HT1080 (cell line): ENCODE results near the gene SNX1. TPM values are rescaled to one million over a fixed set of nuclear protein-coding genes. Genes with fewer than 3 reads are reported as not detected.
A peak's percentile ranks its signal among the peaks of the same experiment; 100 is the strongest.

Source experiments
- DNase-seq: peaks from one replicate; pipeline ENCODE4 v3.0.0-alpha.2; 2015; ENCODE audit warnings: low read depth
- total RNA-seq: library from RNA; depleted of rRNA; stranded (reverse); fragments of >200 nt; shearing (Covaris generic); gene quantifications from 2 replicates; pipeline ENCODE4 v1.2.3, GENCODE V29; 2014

Gene SNX1
- total RNA-seq, 1 experiment from 2014 or later = 48.0 TPM

GRCh38 chr15:64144192-64144564, 48.4 kb downstream of the SNX1 start:
- DNase-seq = no peak

- no peak for DNase-seq
Observed at GRCh38 chr15:64144565-64145281, 48.9 kb downstream of the SNX1 start.

GRCh38 chr15:64146041-64146440, 50.3 kb downstream of the SNX1 start:
- DNase-seq = no peak

GRCh38 chr15:64146520-64146884, 50.7 kb downstream of the SNX1 start:
- DNase-seq = no peak

GRCh38 chr15:64146885-64147681, 51.3 kb downstream of the SNX1 start:
- DNase-seq = no peak

- no peak for DNase-seq
Observed at GRCh38 chr15:64148168-64148567, 52.4 kb downstream of the SNX1 start.

- no peak for DNase-seq
Observed at GRCh38 chr15:64148581-64148980, 52.8 kb downstream of the SNX1 start.

GRCh38 chr15:64149424-64149823, 53.6 kb downstream of the SNX1 start:
- peak; percentile 49 for DNase-seq

- no peak for DNase-seq
Observed at GRCh38 chr15:64149893-64150578, 54.3 kb downstream of the SNX1 start.

GRCh38 chr15:64151727-64152506, 56.1 kb downstream of the SNX1 start, which contains the start of gene SNX22:
Gene SNX22, plus strand, starts transcription at chr15:64151731. Its CDS starts 45 bp downstream, at chr15:64151776.
- no peak for DNase-seq

- DNase-seq = no peak
Observed at GRCh38 chr15:64152507-64153387, 57.0 kb downstream of the SNX1 start.

GRCh38 chr15:64153480-64154367, 57.9 kb downstream of the SNX1 start:
- DNase-seq = peak; percentile 80

GRCh38 chr15:64155802-64156651, 60.2 kb downstream of the SNX1 start:
- DNase-seq = no peak

- DNase-seq = no peak
Observed at GRCh38 chr15:64156652-64157331, 61.0 kb downstream of the SNX1 start.

GRCh38 chr15:64157599-64158125, 61.9 kb downstream of the SNX1 start:
- DNase-seq = no peak

GRCh38 chr15:64158363-64159134, 62.8 kb downstream of the SNX1 start:
- no peak for DNase-seq
